Measurements from ENCODE around the gene ACTR3.

Gene ACTR3

DNA sequence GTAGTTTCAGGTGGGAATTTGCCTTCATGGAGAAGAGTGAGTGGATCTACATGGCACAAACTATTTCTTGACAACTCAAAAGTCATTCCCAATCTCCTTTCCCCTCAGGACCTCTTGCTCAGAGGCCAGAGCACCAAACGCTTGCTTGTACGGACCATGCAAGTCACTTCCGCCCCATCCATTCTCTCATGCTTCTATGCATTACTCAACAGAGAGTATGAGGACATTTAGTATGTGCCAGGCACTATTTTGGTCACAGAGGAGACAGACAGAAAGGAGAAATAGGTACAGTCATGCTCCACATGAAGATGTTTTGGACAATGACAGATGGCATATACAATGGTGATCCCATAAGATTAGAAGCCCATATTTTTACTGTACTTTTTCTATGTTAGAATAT is 117.5 kb downstream of the ACTR3 start:
- no peak for DNase-seq (ENCODE audit: low read depth)
- TF ChIP-seq, protein P1, sequence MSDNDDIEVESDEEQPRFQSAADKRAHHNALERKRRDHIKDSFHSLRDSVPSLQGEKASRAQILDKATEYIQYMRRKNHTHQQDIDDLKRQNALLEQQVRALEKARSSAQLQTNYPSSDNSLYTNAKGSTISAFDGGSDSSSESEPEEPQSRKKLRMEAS (IDR thresholded peaks at IDR 0.05; ENCODE audit: low read depth, low read length) = no peak
- no peak for TF ChIP-seq CTCF (IDR thresholded peaks at IDR 0.05; ENCODE audit: low read depth, low read length)
- TF ChIP-seq POLR2A (IDR thresholded peaks at IDR 0.05; ENCODE audit: extremely low read depth, insufficient read length) = no peak
- no peak for TF ChIP-seq MYC (IDR thresholded peaks at IDR 0.05; ENCODE audit: low read depth, low read length)
- H3K4me3 ChIP-seq (ENCODE audit: low read depth, low read length) = no peak overlapping the region

GRCh38 chr2:114008720-114009119 is 118.8 kb downstream of the ACTR3 start:
- H3K4me3 ChIP-seq (ENCODE audit: low read depth, low read length) = no peak overlapping the region
- no peak for DNase-seq (ENCODE audit: low read depth)
- TF ChIP-seq MYC (IDR thresholded peaks at IDR 0.05; ENCODE audit: low read depth, low read length) (no peak), POLR2A (IDR thresholded peaks at IDR 0.05; ENCODE audit: extremely low read depth, insufficient read length) (no peak), CTCF (IDR thresholded peaks at IDR 0.05; ENCODE audit: low read depth, low read length) (no peak)
- TF ChIP-seq, protein P1 (IDR thresholded peaks at IDR 0.05; ENCODE audit: low read depth, low read length) = no peak

- no peak for TF ChIP-seq MYC (IDR thresholded peaks at IDR 0.05; ENCODE audit: low read depth, low read length)
- TF ChIP-seq, protein P1 (IDR thresholded peaks at IDR 0.05; ENCODE audit: low read depth, low read length) = no peak
- TF ChIP-seq POLR2A (IDR thresholded peaks at IDR 0.05; ENCODE audit: extremely low read depth, insufficient read length) = no peak
- TF ChIP-seq CTCF (IDR thresholded peaks at IDR 0.05; ENCODE audit: low read depth, low read length) = no peak
- DNase-seq (ENCODE audit: low read depth) = no peak
- H3K4me3 ChIP-seq (ENCODE audit: low read depth, low read length) = no peak overlapping the region
Observed at GRCh38 chr2:114009205-114009944, 119.5 kb downstream of the ACTR3 start.

- H3K4me3 ChIP-seq (ENCODE audit: low read depth, low read length) = no peak overlapping the region
- TF ChIP-seq CTCF (IDR thresholded peaks at IDR 0.05; ENCODE audit: low read depth, low read length) = no peak
- TF ChIP-seq POLR2A (IDR thresholded peaks at IDR 0.05; ENCODE audit: extremely low read depth, insufficient read length) = no peak
- TF ChIP-seq, protein P1 (IDR thresholded peaks at IDR 0.05; ENCODE audit: low read depth, low read length) = no peak
- no peak for TF ChIP-seq MYC (IDR thresholded peaks at IDR 0.05; ENCODE audit: low read depth, low read length)
- no peak for DNase-seq (ENCODE audit: low read depth)
Observed at GRCh38 chr2:114010001-114010400, 120.1 kb downstream of the ACTR3 start.

- H3K4me3 ChIP-seq (ENCODE audit: low read depth, low read length) = no peak overlapping the region
- DNase-seq (ENCODE audit: low read depth) = peak; percentile 46
- TF ChIP-seq CTCF (IDR thresholded peaks at IDR 0.05; ENCODE audit: low read depth, low read length) (no peak), POLR2A (IDR thresholded peaks at IDR 0.05; ENCODE audit: extremely low read depth, insufficient read length) (no peak), MYC (IDR thresholded peaks at IDR 0.05; ENCODE audit: low read depth, low read length) (no peak)
- TF ChIP-seq, protein P1 (IDR thresholded peaks at IDR 0.05; ENCODE audit: low read depth, low read length) = no peak
Observed at GRCh38 chr2:114011713-114012112, 121.8 kb downstream of the ACTR3 start.
